GM19324 (cell line): Measurements from ENCODE around the gene TELO2.
A peak's percentile ranks its signal among the peaks of the same experiment; 100 is the strongest.
"Not testable (repeated sequence)": the region's sequence is repeated elsewhere in the genome, so short reads cannot be mapped to it uniquely, and the experiment has no call there.

ENCODE experiments used
- ATAC-seq: cut with Tn5 transposase; IDR thresholded peaks from one replicate; pipeline ENCODE4 v1.9.1; 2021; ENCODE audit warnings: mild to moderate bottlenecking, moderate library complexity; ENCODE audit not compliant: unreplicated experiment, low FRiP score

TELO2 gene

GRCh38 chr16:1457489-1458245 lies 35.5 kb upstream of the TELO2 start:
- no peak for ATAC-seq

- no peak for ATAC-seq
Measured at GRCh38 chr16:1458336-1458976, 34.7 kb upstream of the TELO2 start.

GRCh38 chr16:1458977-1459341 lies 34.2 kb upstream of the TELO2 start:
- ATAC-seq: no peak

GRCh38 chr16:1459967-1460366 lies 33.2 kb upstream of the TELO2 start:
- ATAC-seq: no peak

GRCh38 chr16:1460602-1461138 lies 32.5 kb upstream of the TELO2 start:
- no peak for ATAC-seq

GRCh38 chr16:1461146-1461545 lies 32.0 kb upstream of the TELO2 start:
- no peak for ATAC-seq

GRCh38 chr16:1464196-1464893 lies 28.8 kb upstream of the TELO2 start:
- no peak for ATAC-seq

- no peak for ATAC-seq
Measured at GRCh38 chr16:1464894-1465566, 28.1 kb upstream of the TELO2 start.

GRCh38 chr16:1465567-1465915 lies 27.6 kb upstream of the TELO2 start:
- no peak for ATAC-seq

- ATAC-seq: no peak
Measured at GRCh38 chr16:1466054-1466453, 27.1 kb upstream of the TELO2 start.

- ATAC-seq: no peak
Measured at GRCh38 chr16:1466968-1467521, 26.1 kb upstream of the TELO2 start.

GRCh38 chr16:1468426-1468810 lies 24.7 kb upstream of the TELO2 start:
- no peak for ATAC-seq

- not testable (repeated sequence) for ATAC-seq
Measured at GRCh38 chr16:1469141-1469540, 24.0 kb upstream of the TELO2 start.

GRCh38 chr16:1469693-1470201 lies 23.4 kb upstream of the TELO2 start:
- ATAC-seq: no peak

GRCh38 chr16:1470481-1471251 lies 22.5 kb upstream of the TELO2 start:
- ATAC-seq: no peak

GRCh38 chr16:1471569-1472194 lies 21.5 kb upstream of the TELO2 start:
- ATAC-seq: no peak

- ATAC-seq: no peak
Measured at GRCh38 chr16:1472974-1473373, 20.2 kb upstream of the TELO2 start.

- peak; percentile 15 for ATAC-seq
Measured at GRCh38 chr16:1474082-1474795, 18.9 kb upstream of the TELO2 start.
